Measurements from ENCODE around the gene MYMK. TPM values are rescaled to one million over a fixed set of nuclear protein-coding genes. Genes with fewer than 3 reads are reported as not detected.

MYMK gene
- total RNA-seq, 1 experiment from 2014 or later, result not detected

GRCh38 chr9:133518200-133518599, 6.6 kb downstream of the MYMK start:
- CTCF ChIA-PET, result no interaction called here
- intact Hi-C loops (cut with micrococcal nuclease; ENCODE audit: unreplicated experiment), result no loop called here
- TF ChIP-seq CTCF (IDR thresholded peaks at IDR 0.05; ENCODE audit: unreplicated experiment), result no peak
- H3K9me3 Mint-ChIP-seq (ENCODE audit: low read depth, unreplicated experiment), result no peaks in the 10 kb centered on the region
- no peak overlapping the region for H3K27ac Mint-ChIP-seq (ENCODE audit: unreplicated experiment)
- H3K27me3 Mint-ChIP-seq (ENCODE audit: unreplicated experiment), result peaks cover 24% of the 10 kb centered on the region
- H3K4me3 Mint-ChIP-seq (ENCODE audit: low read depth, unreplicated experiment), result no peak overlapping the region
- no peaks in the 10 kb centered on the region for H3K36me3 Mint-ChIP-seq (ENCODE audit: insufficient read depth, unreplicated experiment)
- BruUV-seq (replicated peaks), result no TSS peak
- no peak for DNase-seq
- H3K4me1 Mint-ChIP-seq (ENCODE audit: low read depth, unreplicated experiment), result peaks cover 10% of the 10 kb centered on the region

- H3K4me3 Mint-ChIP-seq (ENCODE audit: low read depth, unreplicated experiment), result no peak overlapping the region
- H3K4me1 Mint-ChIP-seq (ENCODE audit: low read depth, unreplicated experiment), result peaks cover 10% of the 10 kb centered on the region
- peaks cover 19% of the 10 kb centered on the region for H3K27me3 Mint-ChIP-seq (ENCODE audit: unreplicated experiment)
- TF ChIP-seq CTCF (IDR thresholded peaks at IDR 0.05; ENCODE audit: unreplicated experiment), result no peak
- BruUV-seq (replicated peaks), result no TSS peak
- no peak overlapping the region for H3K27ac Mint-ChIP-seq (ENCODE audit: unreplicated experiment)
- CTCF ChIA-PET, result interaction anchor here (0.7 kb wide), 1 partner anchor 463 kb away, joined by 5 read pairs; no protein-coding TSS in a partner anchor
- intact Hi-C loops (cut with micrococcal nuclease; ENCODE audit: unreplicated experiment), result no loop called here
- H3K36me3 Mint-ChIP-seq (ENCODE audit: insufficient read depth, unreplicated experiment), result no peaks in the 10 kb centered on the region
- H3K9me3 Mint-ChIP-seq (ENCODE audit: low read depth, unreplicated experiment), result no peaks in the 10 kb centered on the region
- no peak for DNase-seq
These were observed 7.0 kb downstream of the MYMK start for GRCh38 chr9:133517711-133518110.

- Mint-ChIP-seq H3K36me3 (ENCODE audit: insufficient read depth, unreplicated experiment) (no peaks in the 10 kb centered on the region), H3K27ac (ENCODE audit: unreplicated experiment) (no peak overlapping the region), H3K27me3 (ENCODE audit: unreplicated experiment) (peaks cover 18% of the 10 kb centered on the region), H3K9me3 (ENCODE audit: low read depth, unreplicated experiment) (no peaks in the 10 kb centered on the region), H3K4me1 (ENCODE audit: low read depth, unreplicated experiment) (peaks cover 10% of the 10 kb centered on the region), H3K4me3 (ENCODE audit: low read depth, unreplicated experiment) (no peak overlapping the region)
- intact Hi-C loops (cut with micrococcal nuclease; ENCODE audit: unreplicated experiment), result no loop called here
- CTCF ChIA-PET, result interaction anchor here (0.7 kb wide), 1 partner anchor 464 kb away, joined by 5 read pairs; no protein-coding TSS in a partner anchor
- no TSS peak for BruUV-seq (replicated peaks)
- no peak for DNase-seq
- no peak for TF ChIP-seq CTCF (IDR thresholded peaks at IDR 0.05; ENCODE audit: unreplicated experiment)
These were observed 7.8 kb downstream of the MYMK start for GRCh38 chr9:133516961-133517350.

GRCh38 chr9:133516256-133516960, 8.4 kb downstream of the MYMK start:
- no peak overlapping the region for H3K4me3 Mint-ChIP-seq (ENCODE audit: low read depth, unreplicated experiment)
- no peaks in the 10 kb centered on the region for H3K36me3 Mint-ChIP-seq (ENCODE audit: insufficient read depth, unreplicated experiment)
- CTCF ChIA-PET, result no interaction called here
- H3K9me3 Mint-ChIP-seq (ENCODE audit: low read depth, unreplicated experiment), result no peaks in the 10 kb centered on the region
- no peak overlapping the region for H3K27ac Mint-ChIP-seq (ENCODE audit: unreplicated experiment)
- intact Hi-C loops (cut with micrococcal nuclease; ENCODE audit: unreplicated experiment), result no loop called here
- H3K4me1 Mint-ChIP-seq (ENCODE audit: low read depth, unreplicated experiment), result peaks cover 8% of the 10 kb centered on the region
- no TSS peak for BruUV-seq (replicated peaks)
- no peak for TF ChIP-seq CTCF (IDR thresholded peaks at IDR 0.05; ENCODE audit: unreplicated experiment)
- DNase-seq, result no peak
- peaks cover 18% of the 10 kb centered on the region for H3K27me3 Mint-ChIP-seq (ENCODE audit: unreplicated experiment)

Measured in Calu3 (cell line).